Measurements from ENCODE around the gene DPAGT1. TPM values are rescaled to one million over a fixed set of nuclear protein-coding genes. Genes with fewer than 3 reads are reported as not detected.

Gene DPAGT1
- total RNA-seq, 5 donors from 2014 or later (not counting 1 experiment from before 2014, with no cell fraction given) = 21.7 to 54.2 (median 43.9) TPM

GRCh38 chr11:119125821-119126220 is 24.2 kb upstream of the DPAGT1 start:
- CTCF ChIA-PET = interaction anchor here in 1 of 2 donors (0.5 kb wide), 1 partner anchor 996 kb away, joined by 3 read pairs; no protein-coding TSS in a partner anchor

GRCh38 chr11:119121811-119122124 is 20.1 kb upstream of the DPAGT1 start:
- Mint-ChIP-seq H3K4me3 (peak overlapping the region; percentile 89 to 94 (median 91)), H3K27me3 (no peaks in the 10 kb centered on the region), H3K27ac (peak overlapping the region; percentile 84 to 94), H3K4me1 (peaks cover 37 to 52% (median 48%) of the 10 kb centered on the region in 3 donors), H3K9me3 (no peaks in the 10 kb centered on the region), H3K36me3 (peaks cover 12% of the 10 kb centered on the region)
- ChIA-PET POLR2A (interaction anchor here (0.5 to 2.5 kb wide), 10 partner anchors 15 to 651 kb away, joined by 3 to 21 read pairs (median 6); partner anchors contain the start of genes C2CD2L (in 1 of the 2), DPAGT1 (in 1 of the 2), HMBS (in 1 of the 2) and VPS11 (in 1 of the 2)), CTCF (interaction anchor here in 1 of 2 donors (0.6 to 2.5 kb wide), 9 partner anchors 13 to 201 kb away, joined by 3 to 24 read pairs (median 5); partner anchors contain the start of genes C2CD2L, CBL, DPAGT1 and TRAPPC4)
- Histone ChIP-seq H3K27ac (ENCODE audit: low read length) (peak overlapping the region; percentile 49), H3K4me1 (ENCODE audit: control insufficient read depth in 1 of 2, extremely low read depth in 1 of 2, insufficient read depth in 2 of 2, low read length in 2 of 2) (peaks cover 13 to 25% of the 10 kb centered on the region in 2 experiments), H3K9me3 (no peaks in the 10 kb centered on the region), H3K4me3 (ENCODE audit: control insufficient read depth in 1 of 2, extremely low read depth in 1 of 2, low read length in 1 of 2) (peak overlapping the region; percentile 77 to 91), H3K27me3 (replicated peaks in 1 of 2; ENCODE audit: control insufficient read depth in 2 of 2, extremely low read depth in 1 of 2, insufficient read depth in 2 of 2, low read length in 1 of 2) (no peaks in the 10 kb centered on the region), H3K36me3 (ENCODE audit: control insufficient read depth in 2 of 2, extremely low read depth in 1 of 2, insufficient read depth in 1 of 2, low read length in 1 of 2) (peaks cover 0 to 38% of the 10 kb centered on the region in 2 donors)
- DNase-seq (peak in 1 of 35 experiments; percentile 22), ATAC-seq (replicated peaks in 1 of 4) (peak in 1 of 4 experiments; percentile 9)
- WGBS (ENCODE audit: insufficient coverage) = under 1% methylated on average over 16 of the region's 20 CpGs

More at GRCh38 chr11:119125821-119126220, 24.2 kb upstream of the DPAGT1 start:
- Mint-ChIP-seq H3K4me1 (peaks cover 32 to 46% (median 36%) of the 10 kb centered on the region in 3 donors), H3K9me3 (no peaks in the 10 kb centered on the region), H3K4me3 (no peak overlapping the region), H3K27me3 (no peaks in the 10 kb centered on the region), H3K27ac (no peak overlapping the region), H3K36me3 (peaks cover 25% of the 10 kb centered on the region)
- DNase-seq = no peak
- 100% methylated on average over 1 of the region's 6 CpGs for WGBS (ENCODE audit: insufficient coverage)
- POLR2A ChIA-PET = no interaction called here
- no peaks in the 10 kb centered on the region for H3K9me3 ChIP-seq
- H3K4me1 ChIP-seq (ENCODE audit: control insufficient read depth in 1 of 2, extremely low read depth in 1 of 2, insufficient read depth in 2 of 2, low read length in 2 of 2) = peaks cover 9 to 17% of the 10 kb centered on the region in 2 experiments
- peaks cover 3 to 52% of the 10 kb centered on the region in 2 donors for H3K36me3 ChIP-seq (ENCODE audit: control insufficient read depth in 2 of 2, extremely low read depth in 1 of 2, insufficient read depth in 1 of 2, low read length in 1 of 2)
- no peak overlapping the region for H3K27ac ChIP-seq (ENCODE audit: low read length)
- H3K27me3 ChIP-seq (replicated peaks in 1 of 2; ENCODE audit: control insufficient read depth in 2 of 2, extremely low read depth in 1 of 2, insufficient read depth in 2 of 2, low read length in 1 of 2) = no peaks in the 10 kb centered on the region
- no peak for ATAC-seq (replicated peaks in 1 of 4)
- H3K4me3 ChIP-seq (ENCODE audit: control insufficient read depth in 1 of 2, extremely low read depth in 1 of 2, low read length in 1 of 2) = no peak overlapping the region

- Mint-ChIP-seq H3K9me3 (no peaks in the 10 kb centered on the region), H3K27ac (peak within 1 kb of the TSS; percentile 94 to 95), H3K27me3 (no peaks in the 10 kb centered on the region), H3K4me3 (peak within 1 kb of the TSS; percentile 89 to 94 (median 91)), H3K36me3 (peaks cover 12% of the 10 kb centered on the region), H3K4me1 (peaks cover 38 to 54% (median 50%) of the 10 kb centered on the region in 3 donors)
- CTCF ChIA-PET = interaction anchor here in 1 of 2 donors (0.6 to 2.5 kb wide), 11 partner anchors 12 to 202 kb away, joined by 3 to 24 read pairs (median 5); partner anchors contain the start of genes C2CD2L, CBL, DPAGT1 and TRAPPC4
- Histone ChIP-seq H3K9me3 (no peaks in the 10 kb centered on the region), H3K27me3 (replicated peaks in 1 of 2; ENCODE audit: control insufficient read depth in 2 of 2, extremely low read depth in 1 of 2, insufficient read depth in 2 of 2, low read length in 1 of 2) (no peaks in the 10 kb centered on the region), H3K27ac (ENCODE audit: low read length) (peak within 1 kb of the TSS; percentile 85), H3K36me3 (ENCODE audit: control insufficient read depth in 2 of 2, extremely low read depth in 1 of 2, insufficient read depth in 1 of 2, low read length in 1 of 2) (peaks cover 0 to 40% of the 10 kb centered on the region in 2 donors), H3K4me1 (ENCODE audit: control insufficient read depth in 1 of 2, extremely low read depth in 1 of 2, insufficient read depth in 2 of 2, low read length in 2 of 2) (peaks cover 13 to 30% of the 10 kb centered on the region in 2 experiments), H3K4me3 (ENCODE audit: control insufficient read depth in 1 of 2, extremely low read depth in 1 of 2, low read length in 1 of 2) (peak within 1 kb of the TSS; percentile 77 to 91)
- POLR2A ChIA-PET = interaction anchor here (0.5 to 2.5 kb wide), 11 partner anchors 15 to 651 kb away, joined by 3 to 21 read pairs (median 5); partner anchors contain the start of genes C2CD2L (in 1 of the 2), DPAGT1 (in 1 of the 2), HMBS (in 1 of the 2) and VPS11 (in 1 of the 2)
- peak; percentile 97 to 100 (median 100) for DNase-seq
- ATAC-seq (replicated peaks in 1 of 4) = peak; percentile 97 to 99 (median 98)
- under 1% methylated on average over 52 of the region's 54 CpGs for WGBS (ENCODE audit: insufficient coverage)
These were observed 19.6 kb upstream of the DPAGT1 start, which contains the start of gene HINFP for GRCh38 chr11:119121008-119121810. HINFP (plus strand) TSS chr11:119121580; CDS start chr11:119126945, 5,365 bp downstream.

- Histone ChIP-seq H3K27ac (ENCODE audit: low read length) (peak overlapping the region; percentile 85), H3K4me3 (ENCODE audit: control insufficient read depth in 1 of 2, extremely low read depth in 1 of 2, low read length in 1 of 2) (peak overlapping the region; percentile 42 to 77), H3K9me3 (no peaks in the 10 kb centered on the region), H3K27me3 (replicated peaks in 1 of 2; ENCODE audit: control insufficient read depth in 2 of 2, extremely low read depth in 1 of 2, insufficient read depth in 2 of 2, low read length in 1 of 2) (no peaks in the 10 kb centered on the region), H3K4me1 (ENCODE audit: control insufficient read depth in 1 of 2, extremely low read depth in 1 of 2, insufficient read depth in 2 of 2, low read length in 2 of 2) (peaks cover 13 to 36% of the 10 kb centered on the region in 2 experiments), H3K36me3 (ENCODE audit: control insufficient read depth in 2 of 2, extremely low read depth in 1 of 2, insufficient read depth in 1 of 2, low read length in 1 of 2) (peaks cover 0 to 40% of the 10 kb centered on the region in 2 donors)
- CTCF ChIA-PET = interaction anchor here in 1 of 2 donors (0.6 to 2.5 kb wide), 5 partner anchors 11 to 202 kb away, joined by 3 to 24 read pairs (median 5); partner anchors contain the start of genes CBL and DPAGT1
- DNase-seq (peak in 1 of 35 experiments; percentile 29), ATAC-seq (replicated peaks in 1 of 4) (no peak)
- Mint-ChIP-seq H3K36me3 (peaks cover 16% of the 10 kb centered on the region), H3K4me3 (peak overlapping the region; percentile 89 to 94 (median 91)), H3K27ac (peak overlapping the region; percentile 94 to 95), H3K27me3 (no peaks in the 10 kb centered on the region), H3K9me3 (no peaks in the 10 kb centered on the region), H3K4me1 (peaks cover 44 to 60% (median 55%) of the 10 kb centered on the region in 3 donors)
- POLR2A ChIA-PET = interaction anchor here in 1 of 2 donors (0.6 to 2.3 kb wide), 5 partner anchors 18 to 333 kb away, joined by 3 to 21 read pairs (median 8); partner anchors contain the start of genes DPAGT1, HMBS and VPS11
- 38% methylated on average over 5 of the region's 5 CpGs for WGBS (ENCODE audit: insufficient coverage)
These were observed 19.0 kb upstream of the DPAGT1 start for GRCh38 chr11:119120639-119121007.

GRCh38 chr11:119118946-119119345 is 17.3 kb upstream of the DPAGT1 start:
- no peak for ATAC-seq (replicated peaks in 1 of 4)
- no peaks in the 10 kb centered on the region for H3K27me3 ChIP-seq (replicated peaks in 1 of 2; ENCODE audit: control insufficient read depth in 2 of 2, extremely low read depth in 1 of 2, insufficient read depth in 2 of 2, low read length in 1 of 2)
- no peaks in the 10 kb centered on the region for H3K27me3 Mint-ChIP-seq
- H3K4me3 ChIP-seq (ENCODE audit: control insufficient read depth in 1 of 2, extremely low read depth in 1 of 2, low read length in 1 of 2) = no peak overlapping the region
- peak overlapping the region in 1 of 2 donors; percentile 11 for H3K27ac Mint-ChIP-seq
- ChIA-PET POLR2A (interaction anchor here in 1 of 2 donors (0.5 to 1.2 kb wide), 2 partner anchors 17 to 91 kb away, joined by 4 to 7 read pairs; partner anchors contain the start of gene DPAGT1), CTCF (interaction anchor here (0.6 to 1.0 kb wide), 3 partner anchors 10 to 457 kb away, joined by 5 to 8 read pairs (median 5); no protein-coding TSS in a partner anchor)
- no peaks in the 10 kb centered on the region for H3K9me3 ChIP-seq
- H3K4me1 ChIP-seq (ENCODE audit: control insufficient read depth in 1 of 2, extremely low read depth in 1 of 2, insufficient read depth in 2 of 2, low read length in 2 of 2) = peaks cover 13 to 53% of the 10 kb centered on the region in 2 experiments
- H3K9me3 Mint-ChIP-seq = no peaks in the 10 kb centered on the region
- no peak for DNase-seq
- H3K27ac ChIP-seq (ENCODE audit: low read length) = no peak overlapping the region
- no peak overlapping the region for H3K4me3 Mint-ChIP-seq
- H3K4me1 Mint-ChIP-seq = peaks cover 52 to 70% (median 60%) of the 10 kb centered on the region in 3 donors
- H3K36me3 ChIP-seq (ENCODE audit: control insufficient read depth in 2 of 2, extremely low read depth in 1 of 2, insufficient read depth in 1 of 2, low read length in 1 of 2) = peaks cover 3 to 36% of the 10 kb centered on the region in 2 donors
- no CpG with 5 or more reads among the region's 1 CpG for WGBS (ENCODE audit: insufficient coverage)
- H3K36me3 Mint-ChIP-seq = peaks cover 19% of the 10 kb centered on the region
